Ramos (cell line): ENCODE data around the gene NAV2.

Source experiments
- in situ Hi-C: fragments of 300-500 bp; cut with MboI; formaldehyde crosslinking; loops from one replicate; pipeline ENCODE4 v1.14.3; 2022; ENCODE audit warnings: low sequenced_read_pairs; ENCODE audit not compliant: unreplicated experiment

The NAV2 gene

DNA sequence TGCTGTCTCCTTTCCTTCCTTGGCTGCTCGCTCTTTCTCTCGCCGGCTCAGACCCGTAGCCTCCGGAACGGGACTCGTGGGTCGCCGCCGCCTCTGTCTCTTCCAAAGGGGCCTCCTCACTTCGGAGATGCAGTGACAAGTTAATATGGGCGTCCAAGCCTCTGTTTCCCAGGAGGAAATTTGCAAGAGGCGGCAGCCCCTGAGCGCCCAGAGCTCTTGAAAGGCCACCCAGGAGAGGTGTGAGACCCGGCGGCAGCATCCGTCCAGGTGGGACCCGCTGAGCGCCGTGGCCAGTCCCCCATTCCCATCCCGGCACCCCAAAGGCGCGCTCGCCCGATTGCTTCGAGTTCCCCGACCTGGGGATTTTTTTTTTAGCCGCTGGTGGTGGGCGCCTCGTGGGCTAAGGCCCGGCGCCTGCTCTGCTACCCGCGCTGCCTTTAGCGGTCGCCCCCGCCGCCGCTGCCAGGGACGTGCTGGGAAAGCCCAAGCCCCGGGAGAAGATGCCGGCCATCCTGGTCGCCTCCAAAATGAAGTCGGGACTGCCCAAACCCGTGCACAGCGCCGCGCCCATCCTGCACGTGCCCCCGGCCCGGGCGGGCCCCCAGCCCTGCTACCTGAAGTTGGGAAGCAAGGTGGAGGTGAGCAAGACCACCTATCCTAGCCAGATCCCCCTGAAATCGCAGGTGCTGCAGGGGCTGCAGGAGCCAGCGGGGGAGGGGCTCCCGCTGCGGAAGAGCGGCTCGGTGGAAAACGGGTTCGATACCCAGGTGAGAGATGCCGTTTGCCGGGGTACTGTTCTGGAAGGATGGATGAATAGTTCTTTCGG lies 772 bp downstream of the NAV2 start:
- in situ Hi-C loops, result no loop called here

GRCh38 chr11:19714022-19714386 lies 1.4 kb downstream of the NAV2 start:
- in situ Hi-C loops, result no loop called here

DNA sequence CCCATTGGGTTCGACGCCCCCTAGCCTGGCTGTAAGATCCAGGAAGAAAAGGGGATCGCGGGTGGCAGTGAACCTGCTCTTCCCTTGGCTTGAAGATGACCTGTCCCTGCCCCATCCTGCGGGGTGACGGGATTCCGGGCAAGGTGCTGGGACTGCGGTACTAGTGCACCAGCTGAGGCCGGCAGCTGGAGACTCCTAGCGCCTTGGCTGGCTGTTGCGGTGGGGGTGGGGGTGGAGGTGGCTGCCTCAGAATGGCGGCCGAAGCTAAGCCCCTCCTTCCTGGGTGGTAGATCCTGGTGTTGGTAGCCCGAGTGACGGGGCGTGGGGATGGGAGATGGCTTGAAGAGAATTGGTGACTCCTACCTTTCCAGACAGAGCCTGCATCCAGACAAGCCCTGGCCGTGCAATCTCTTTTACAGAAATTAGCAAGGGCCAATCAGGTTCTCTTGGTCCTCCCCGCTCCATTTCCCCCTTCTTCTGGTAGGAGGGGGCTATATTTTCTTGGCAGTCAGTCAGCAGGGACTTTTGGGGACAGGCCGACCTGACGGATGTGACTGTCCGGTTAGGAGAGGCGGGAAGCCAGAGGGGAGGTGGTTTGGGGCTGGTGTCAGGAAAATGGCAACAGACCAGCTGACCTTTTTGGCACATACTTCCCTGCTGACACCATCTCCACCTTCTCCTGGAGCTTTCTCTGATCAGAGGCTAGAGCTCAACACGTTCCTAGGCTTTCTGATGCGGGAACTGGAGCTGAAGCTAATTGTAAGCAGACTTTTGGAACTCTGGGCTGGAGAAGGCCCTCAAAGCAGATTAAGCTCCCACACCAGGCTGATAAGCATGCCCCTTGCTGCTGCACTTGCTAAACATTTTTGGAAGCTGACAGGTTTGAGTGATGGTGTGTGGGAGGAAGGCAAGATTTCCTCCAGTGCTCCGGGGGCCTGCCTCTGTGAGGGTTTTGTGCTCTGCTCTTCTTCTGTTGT lies 2.0 kb downstream of the NAV2 start:
- in situ Hi-C loops, result no loop called here

DNA sequence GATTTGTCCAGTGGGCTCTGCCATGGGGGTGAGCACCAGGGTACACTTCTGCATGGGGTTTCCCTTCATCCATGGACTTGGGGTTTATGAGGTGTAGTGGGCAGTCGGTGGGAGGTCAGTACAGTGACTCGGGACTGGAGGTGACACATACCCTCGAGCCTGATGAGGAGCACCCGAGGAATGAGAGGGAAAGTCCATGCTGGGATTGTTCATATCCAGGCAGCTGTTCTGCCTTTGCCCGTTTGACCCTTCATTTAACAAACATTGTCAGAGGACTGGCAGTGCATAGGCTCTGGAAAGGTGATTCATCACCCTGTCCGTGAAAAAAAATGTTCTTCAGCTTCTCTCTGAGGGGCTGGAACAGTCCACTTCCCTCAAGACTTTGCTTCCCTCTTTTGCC lies 2.7 kb downstream of the NAV2 start:
- in situ Hi-C loops, result no loop called here

GRCh38 chr11:19718051-19718450 lies 5.4 kb downstream of the NAV2 start:
- in situ Hi-C loops, result no loop called here

DNA sequence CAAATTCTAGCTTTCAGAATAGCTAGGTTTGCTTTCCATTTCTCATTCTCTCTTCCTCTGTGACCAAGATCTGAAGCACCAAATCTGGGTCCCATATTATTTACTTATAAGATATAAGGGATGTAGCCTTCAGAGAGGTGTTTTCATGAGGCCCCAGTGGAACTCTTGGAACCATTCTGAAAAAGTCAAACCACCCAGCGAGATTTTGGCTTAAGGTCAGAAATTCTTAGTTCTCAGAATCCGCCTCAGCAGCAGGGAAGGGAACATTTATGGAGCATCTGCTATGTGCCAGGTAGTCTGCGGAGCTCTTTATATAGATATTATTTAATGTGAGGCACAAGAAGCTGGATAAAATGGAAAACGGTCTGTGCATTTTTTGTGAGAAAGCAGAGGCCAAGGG lies 6.3 kb downstream of the NAV2 start:
- in situ Hi-C loops, result no loop called here

DNA sequence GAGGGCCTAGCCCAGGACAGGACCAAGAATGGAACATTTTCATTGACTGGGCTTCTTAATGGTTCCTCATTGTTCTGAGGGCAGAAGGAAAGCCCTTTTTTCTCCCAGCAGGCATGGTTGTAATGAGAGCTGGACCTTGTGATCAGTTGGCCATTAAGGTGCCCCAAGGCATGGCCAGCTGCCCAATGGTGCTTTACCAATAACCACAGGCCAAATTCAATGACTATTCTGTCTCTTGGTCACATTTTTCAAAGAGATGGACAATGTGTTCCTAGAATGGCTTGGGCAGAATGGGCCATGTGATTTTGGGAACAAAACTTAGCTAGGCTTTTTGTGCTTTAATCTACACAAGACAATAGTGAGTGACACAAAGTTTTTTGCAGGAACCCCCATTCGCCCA lies 7.3 kb downstream of the NAV2 start:
- in situ Hi-C loops, result no loop called here

- in situ Hi-C loops, result no loop called here
These were observed 8.5 kb downstream of the NAV2 start for GRCh38 chr11:19721176-19721575.

DNA sequence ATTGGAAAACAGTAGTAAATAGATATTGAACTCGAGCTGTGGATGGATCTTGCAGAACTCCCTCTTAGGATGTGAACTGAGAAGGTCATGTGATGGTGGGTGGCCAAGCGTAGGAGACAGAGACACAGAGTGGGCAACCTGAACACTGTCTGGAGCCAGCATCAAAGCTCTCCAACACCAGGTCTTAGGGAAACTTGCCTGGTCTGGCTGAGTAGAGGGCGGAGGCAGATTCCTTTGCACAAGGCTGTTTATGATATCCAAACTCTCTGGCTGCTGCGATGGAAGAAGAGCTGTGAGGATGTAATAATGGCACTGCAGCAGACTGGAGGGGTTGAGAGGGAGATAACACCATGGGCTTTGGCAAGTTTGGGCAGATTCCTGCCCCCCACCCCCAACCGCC lies 10.1 kb downstream of the NAV2 start:
- in situ Hi-C loops, result no loop called here

GRCh38 chr11:19723572-19724342 lies 11.1 kb downstream of the NAV2 start:
- in situ Hi-C loops, result no loop called here

DNA sequence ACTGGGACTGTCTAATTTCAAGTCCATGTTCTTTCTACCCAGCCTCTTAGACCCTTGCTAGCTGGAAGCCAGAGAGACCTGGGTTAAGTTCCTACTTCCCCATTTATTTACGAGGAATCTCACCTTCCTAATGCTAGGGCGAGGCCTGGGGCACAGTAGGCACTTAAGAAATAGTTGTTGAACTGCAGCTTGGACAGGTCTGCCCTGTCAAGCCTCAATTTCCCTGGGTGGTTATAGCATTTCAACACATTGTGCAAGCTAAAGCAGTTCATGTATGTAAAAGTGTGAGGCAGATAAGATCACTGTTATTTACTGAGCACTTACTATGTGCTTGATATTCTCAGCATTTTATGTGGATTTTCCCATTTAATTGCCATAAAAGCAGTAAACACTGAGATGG lies 12.1 kb downstream of the NAV2 start:
- in situ Hi-C loops, result no loop called here

DNA sequence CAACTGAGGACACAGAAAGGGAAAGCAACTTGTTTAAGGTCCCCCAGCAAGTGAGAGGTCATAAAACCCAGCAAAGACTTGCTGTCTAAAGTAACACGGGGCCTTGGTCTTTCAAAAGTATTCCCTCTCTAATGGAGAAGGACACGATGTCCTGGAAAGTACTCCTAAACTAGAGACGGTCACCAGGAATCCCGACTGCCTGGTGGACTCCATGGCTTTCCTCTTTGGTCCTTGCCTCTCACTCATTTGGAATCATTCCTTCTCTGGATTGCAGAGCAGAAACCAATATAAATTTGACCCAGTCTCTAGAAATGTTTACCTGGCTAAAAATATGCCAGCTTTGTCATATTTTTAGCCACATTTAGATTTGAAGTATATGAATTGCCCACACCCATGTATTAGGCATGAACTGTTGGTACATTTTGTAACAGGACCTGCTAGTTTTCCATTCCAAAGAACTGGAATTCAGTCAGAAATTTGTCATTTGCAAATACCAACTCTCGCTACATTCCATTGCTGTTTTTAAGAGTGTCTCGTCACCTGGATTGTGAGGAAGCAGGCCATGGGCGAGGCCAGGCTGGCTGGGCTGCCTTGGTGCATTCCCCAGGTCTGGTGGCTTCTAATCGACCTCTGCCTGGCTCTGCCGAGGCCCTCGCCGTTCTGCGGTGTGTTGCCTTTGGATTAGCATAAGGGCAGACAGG lies 12.9 kb downstream of the NAV2 start:
- in situ Hi-C loops, result no loop called here

- in situ Hi-C loops, result no loop called here
These were observed 14.6 kb downstream of the NAV2 start for GRCh38 chr11:19727246-19727645.

DNA sequence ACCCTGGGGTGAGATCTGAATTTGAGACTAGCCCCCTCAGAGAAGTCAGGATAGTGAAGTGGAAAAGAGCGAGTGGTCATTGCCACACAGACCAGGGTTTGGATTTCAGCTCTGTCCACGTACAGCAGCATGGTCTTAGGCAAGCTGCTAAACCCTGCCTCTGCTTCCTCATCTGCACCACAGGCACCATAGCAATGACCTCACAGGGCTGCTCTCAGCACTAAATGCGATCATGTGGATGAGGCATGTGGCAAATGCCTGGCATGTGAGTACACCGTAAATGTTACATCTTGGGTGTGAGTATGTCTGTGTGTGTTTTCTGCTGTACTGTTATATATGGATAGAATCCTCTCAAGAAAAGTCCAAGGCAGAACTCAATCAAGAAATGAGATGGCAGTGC lies 15.8 kb downstream of the NAV2 start:
- in situ Hi-C loops, result no loop called here

DNA sequence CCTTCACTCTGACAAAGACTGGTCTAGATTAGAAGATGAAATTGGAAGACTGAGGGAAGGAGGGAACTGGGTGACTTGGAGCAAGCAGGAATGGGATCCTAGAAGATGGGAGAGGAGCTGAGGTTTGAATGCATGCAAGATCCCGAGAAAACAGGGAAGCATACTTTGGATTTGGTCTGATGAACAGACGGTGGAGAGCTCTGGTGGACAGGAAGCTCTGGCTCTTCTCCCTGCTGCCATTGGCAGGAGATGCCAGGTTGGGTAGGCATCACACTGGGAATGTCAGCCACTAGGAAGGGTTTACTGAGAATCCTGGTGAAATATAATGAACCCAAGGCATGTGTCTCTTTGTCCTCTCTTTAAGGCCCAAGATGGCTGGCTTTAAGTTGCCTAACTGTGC lies 16.5 kb downstream of the NAV2 start:
- in situ Hi-C loops, result no loop called here

GRCh38 chr11:19730373-19730772 lies 17.7 kb downstream of the NAV2 start:
- in situ Hi-C loops, result no loop called here

DNA sequence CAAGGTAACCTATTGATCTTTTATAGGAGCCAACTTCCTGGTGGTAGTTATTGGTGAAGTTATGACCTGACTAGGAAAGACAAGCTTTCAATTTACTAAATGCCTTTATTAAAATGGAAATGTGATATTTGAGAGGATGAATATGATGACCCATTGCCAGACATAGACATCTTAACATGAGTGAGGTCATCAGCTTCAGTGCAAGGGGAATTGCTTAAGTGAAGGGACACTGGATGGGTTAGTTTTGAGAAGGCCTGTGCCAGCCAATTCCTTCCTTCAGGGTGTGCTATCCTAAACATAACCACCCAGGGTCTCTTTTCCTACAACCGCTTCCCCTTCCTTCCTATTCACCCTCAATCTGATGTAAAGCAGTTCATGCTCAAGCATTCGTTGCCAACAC lies 21.5 kb downstream of the NAV2 start:
- in situ Hi-C loops, result no loop called here

- in situ Hi-C loops, result loop anchor here (5.0 kb wide), 1 partner anchor 173 kb away; no protein-coding TSS in a partner anchor
These were observed 22.7 kb downstream of the NAV2 start for GRCh38 chr11:19735157-19735908.

DNA sequence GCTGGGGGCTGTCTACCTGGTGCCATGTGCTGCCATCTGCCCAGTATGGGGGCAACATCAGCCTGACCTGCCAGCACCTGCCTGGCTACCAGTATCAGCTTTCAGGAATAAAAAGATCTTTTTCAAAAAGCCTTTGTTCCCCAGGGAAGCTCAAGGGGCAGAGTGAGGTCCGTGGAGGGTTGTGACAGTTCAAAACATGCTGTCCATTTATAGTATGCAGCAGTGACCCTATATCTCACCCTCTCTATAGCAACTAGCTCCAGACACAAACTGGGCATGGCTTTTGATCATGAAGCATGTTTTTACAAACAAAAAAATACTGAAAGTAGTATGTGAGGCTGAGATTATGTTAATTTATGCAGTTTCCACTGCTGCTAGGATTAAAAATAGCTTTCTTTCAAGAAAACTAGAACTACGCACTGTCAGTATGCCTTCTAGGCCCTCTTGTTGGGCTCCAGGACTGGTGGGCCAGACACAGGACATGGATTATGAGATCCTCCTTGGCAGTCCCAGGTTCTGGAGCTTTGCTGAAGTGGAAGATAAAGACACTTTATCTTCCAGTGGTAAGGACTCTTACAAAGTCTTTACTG lies 23.4 kb downstream of the NAV2 start:
- in situ Hi-C loops, result loop anchor here (5.0 kb wide), 1 partner anchor 174 kb away; no protein-coding TSS in a partner anchor
